PFSK-1 (cell line): ENCODE results near the gene FNDC3A.

Source experiments
- FOXP2 ChIP-seq: optimal IDR thresholded peaks from 2 replicates; pipeline ENCODE3; 2011; ENCODE audit warnings: borderline replicate concordance, control low read depth, inconsistent platforms; ENCODE audit not compliant: insufficient read depth; ENCODE audit errors: extremely low read length, extremely low read depth
- POLR2AphosphoS5 ChIP-seq: IDR thresholded peaks from 2 replicates; pipeline ENCODE4 v1.6.1; 2012; ENCODE audit warnings: low read depth, mild to moderate bottlenecking, control low read depth, low read length, moderate library complexity
- REST ChIP-seq, 2 experiments: IDR thresholded peaks; 2 replicates each; pipeline versions ENCODE4 v1.6.1 to v1.8.0; 2011 to 2012; ENCODE audit warnings: low read depth in 2 of 2, low read length in 2 of 2, control low read depth in 1 of 2, inconsistent platforms in 1 of 2, mild to moderate bottlenecking in 1 of 2, moderate library complexity in 1 of 2; ENCODE audit not compliant: insufficient read depth in 1 of 2
- SIN3A ChIP-seq: IDR thresholded peaks from 2 replicates; pipeline ENCODE4 v1.6.1; 2012; ENCODE audit warnings: mild to moderate bottlenecking, low read length, moderate library complexity, borderline replicate concordance; ENCODE audit not compliant: insufficient read depth
- TAF1 ChIP-seq: IDR thresholded peaks from 2 replicates; pipeline ENCODE4 v1.6.1; 2012; ENCODE audit warnings: low read length, control low read depth, borderline replicate concordance; ENCODE audit not compliant: insufficient read depth

- TF ChIP-seq POLR2AphosphoS5: no peak
- TF ChIP-seq SIN3A: no peak
- no peak for TF ChIP-seq TAF1
- no peak for TF ChIP-seq REST (IDR thresholded peaks at IDR 0.05; ENCODE audit: insufficient read depth in 1 of 2, low read depth in 2 of 2, low read length in 2 of 2)
- TF ChIP-seq FOXP2: no peak
Observed at GRCh38 chr13:49052813-49053212, 77.1 kb downstream of the FNDC3A start.
